Activated CD4-positive, alpha-beta memory T cell treated with anti-CD3 and anti-CD28 coated beads for 36 hours (primary cell): ENCODE data around the gene EHBP1. TPM values are rescaled to one million over a fixed set of nuclear protein-coding genes. Genes with fewer than 3 reads are reported as not detected.

Source experiments
- CTCF ChIA-PET: fragments of 350-600 bp; sonication (Branson Sonifier 250); formaldehyde crosslinking; loops from one replicate; lab custom pipeline; 2021; ENCODE audit warnings: antibody characterized with exemption, inconsistent platforms; lab: Charles Lee
- POLR2A ChIA-PET: fragments of 350-600 bp; sonication (Branson Sonifier 250); formaldehyde crosslinking; loops from one replicate; lab custom pipeline; 2021; ENCODE audit warnings: antibody characterized with exemption; lab: Charles Lee
- DNase-seq: peaks from one replicate; pipeline ENCODE4 v3.0.0-alpha.2; 2020
- H3K27ac Mint-ChIP-seq: one replicate; pipeline ENCODE4 v1.8.0; 2021; ENCODE audit warnings: mixed read lengths
- H3K27me3 Mint-ChIP-seq: one replicate; pipeline ENCODE4 v1.8.0; 2021; ENCODE audit warnings: mixed read lengths
- H3K36me3 Mint-ChIP-seq: one replicate; pipeline ENCODE4 v1.8.0; 2021; ENCODE audit warnings: mixed read lengths
- H3K4me1 Mint-ChIP-seq: one replicate; pipeline ENCODE4 v1.8.0; 2021; ENCODE audit warnings: low read depth, mixed read lengths
- H3K4me3 Mint-ChIP-seq: one replicate; pipeline ENCODE4 v1.8.0; 2021; ENCODE audit warnings: mild to moderate bottlenecking, mixed read lengths
- H3K9me3 Mint-ChIP-seq: one replicate; pipeline ENCODE4 v1.8.0; 2021; ENCODE audit warnings: mixed read lengths
- intact Hi-C: fragments of 100-400 bp; cut with micrococcal nuclease; formaldehyde crosslinking; loops from one replicate; pipeline ENCODE4 v1.15.1; 2023
- total RNA-seq, 2 experiments: library from RNA; stranded (reverse); gene quantifications; one replicate each; pipeline ENCODE4 v1.2.3, GENCODE V29; 2021

The EHBP1 gene
- total RNA-seq, 2 experiments from 2014 or later: 23.5 to 23.6 TPM

DNA sequence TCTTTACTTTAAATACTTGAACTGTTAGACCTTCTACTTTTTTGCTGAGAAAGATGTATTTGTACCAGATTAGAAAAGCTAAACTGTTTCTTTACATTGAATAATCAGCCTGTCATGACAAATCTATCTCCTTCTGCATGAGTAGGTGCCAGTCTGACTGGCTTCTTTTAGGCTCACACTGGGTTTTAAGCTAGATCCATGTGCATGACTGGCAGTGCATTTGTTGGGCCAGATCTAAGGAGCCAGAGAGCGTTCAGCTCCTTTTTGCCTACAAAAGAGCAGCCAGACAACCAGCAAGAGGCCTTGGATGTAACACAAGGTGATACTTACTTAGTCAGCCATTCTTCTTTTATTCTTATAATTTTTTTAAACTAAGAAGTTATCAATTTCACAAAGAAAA lies 263.2 kb downstream of the EHBP1 start:
- no peak overlapping the region for H3K27ac Mint-ChIP-seq
- ChIA-PET POLR2A (no interaction called here), CTCF (no interaction called here)
- intact Hi-C loops: no loop called here
- H3K36me3 Mint-ChIP-seq: no peaks in the 10 kb centered on the region
- DNase-seq: no peak
- no peaks in the 10 kb centered on the region for H3K4me1 Mint-ChIP-seq
- no peaks in the 10 kb centered on the region for H3K27me3 Mint-ChIP-seq
- no peaks in the 10 kb centered on the region for H3K9me3 Mint-ChIP-seq
- H3K4me3 Mint-ChIP-seq: no peak overlapping the region

DNA sequence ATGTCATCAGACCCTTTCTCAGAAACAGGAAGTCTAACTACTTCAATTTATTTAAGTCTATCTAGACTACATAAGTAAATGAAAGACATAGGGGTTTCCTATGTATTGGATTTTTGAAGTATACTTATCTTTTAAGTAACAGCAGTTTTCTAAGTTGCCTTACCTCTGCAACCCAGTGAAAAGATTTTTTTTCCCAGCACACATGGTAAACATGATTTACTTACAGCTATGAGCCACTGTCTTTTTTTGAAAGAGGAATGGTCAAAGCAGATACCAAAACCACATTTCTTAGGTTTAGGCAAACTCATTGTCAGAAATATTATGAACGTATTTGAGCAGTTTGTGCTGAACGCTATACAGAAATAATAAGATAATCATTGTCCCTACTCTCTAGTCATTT lies 266.4 kb downstream of the EHBP1 start:
- peaks cover 5% of the 10 kb centered on the region for H3K36me3 Mint-ChIP-seq
- intact Hi-C loops: no loop called here
- H3K4me3 Mint-ChIP-seq: no peak overlapping the region
- no peak for DNase-seq
- POLR2A ChIA-PET: no interaction called here
- no peaks in the 10 kb centered on the region for H3K9me3 Mint-ChIP-seq
- H3K27me3 Mint-ChIP-seq: no peaks in the 10 kb centered on the region
- no peaks in the 10 kb centered on the region for H3K4me1 Mint-ChIP-seq
- no peak overlapping the region for H3K27ac Mint-ChIP-seq
- CTCF ChIA-PET: no interaction called here

GRCh38 chr2:62972601-62973000 lies 267.1 kb downstream of the EHBP1 start:
- no peak for DNase-seq
- Mint-ChIP-seq H3K4me1 (no peaks in the 10 kb centered on the region), H3K4me3 (no peak overlapping the region), H3K36me3 (peaks cover 5% of the 10 kb centered on the region), H3K27ac (no peak overlapping the region), H3K9me3 (no peaks in the 10 kb centered on the region), H3K27me3 (no peaks in the 10 kb centered on the region)
- POLR2A ChIA-PET: no interaction called here
- intact Hi-C loops: no loop called here
- CTCF ChIA-PET: interaction anchor here (0.6 kb wide), 1 partner anchor 84 kb away, joined by 3 read pairs; no protein-coding TSS in a partner anchor

GRCh38 chr2:62974999-62975398 lies 269.5 kb downstream of the EHBP1 start:
- no peak overlapping the region for H3K27ac Mint-ChIP-seq
- no peaks in the 10 kb centered on the region for H3K4me1 Mint-ChIP-seq
- intact Hi-C loops: no loop called here
- no peak for DNase-seq
- peaks cover 5% of the 10 kb centered on the region for H3K36me3 Mint-ChIP-seq
- POLR2A ChIA-PET: no interaction called here
- H3K27me3 Mint-ChIP-seq: no peaks in the 10 kb centered on the region
- CTCF ChIA-PET: no interaction called here
- H3K4me3 Mint-ChIP-seq: no peak overlapping the region
- H3K9me3 Mint-ChIP-seq: no peaks in the 10 kb centered on the region

DNA sequence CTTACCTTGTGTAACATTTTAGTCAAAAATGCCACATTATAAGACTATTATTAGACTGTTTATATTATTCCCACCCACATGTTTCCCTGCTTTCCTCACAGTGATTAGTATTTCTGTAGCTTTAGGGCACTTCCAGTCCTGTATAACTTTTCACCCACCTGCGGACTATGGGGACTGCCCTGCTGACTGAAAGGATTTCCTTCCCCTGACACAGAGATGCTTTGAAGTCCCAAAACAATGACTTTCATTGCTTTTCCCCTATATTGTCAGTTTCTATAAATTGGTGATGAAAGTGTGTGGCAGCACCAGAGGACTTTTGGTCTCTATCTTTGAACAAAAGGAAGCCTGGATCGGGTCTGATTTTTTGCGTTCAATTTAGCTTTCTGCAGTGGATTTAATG lies 286.1 kb downstream of the EHBP1 start:
- Mint-ChIP-seq H3K4me1 (no peaks in the 10 kb centered on the region), H3K27me3 (no peaks in the 10 kb centered on the region)
- POLR2A ChIA-PET: no interaction called here

DNA sequence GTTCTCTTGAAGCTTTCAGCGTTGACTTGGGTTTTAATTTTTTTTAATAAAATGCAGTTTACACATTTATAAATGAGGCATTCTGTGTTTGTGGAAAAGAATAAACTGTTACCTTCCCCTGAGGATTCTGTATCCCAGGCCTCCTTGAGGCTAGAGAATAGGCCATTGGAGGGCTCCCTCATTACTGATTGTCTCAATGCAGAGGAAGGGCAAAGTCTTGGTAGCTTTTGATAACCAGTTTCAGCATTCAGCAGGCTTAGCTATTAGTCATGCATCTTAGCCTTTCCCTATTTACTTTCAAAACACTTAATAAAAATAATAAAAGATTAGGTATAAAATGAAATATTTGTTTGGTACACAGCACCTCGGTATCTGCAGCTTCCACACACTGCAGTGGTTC lies 287.0 kb downstream of the EHBP1 start:
- CTCF ChIA-PET: no interaction called here
- DNase-seq: no peak
- intact Hi-C loops: no loop called here
- Mint-ChIP-seq H3K4me3 (no peak overlapping the region), H3K27me3 (no peaks in the 10 kb centered on the region), H3K27ac (no peak overlapping the region), H3K36me3 (peaks cover 8% of the 10 kb centered on the region), H3K9me3 (no peaks in the 10 kb centered on the region), H3K4me1 (no peaks in the 10 kb centered on the region)
- POLR2A ChIA-PET: no interaction called here

More for the DNA sequence above, 286.1 kb downstream of the EHBP1 start:
- no peak for DNase-seq
- CTCF ChIA-PET: no interaction called here
- peaks cover 3% of the 10 kb centered on the region for H3K36me3 Mint-ChIP-seq
- intact Hi-C loops: no loop called here
- no peaks in the 10 kb centered on the region for H3K9me3 Mint-ChIP-seq
- H3K4me3 Mint-ChIP-seq: no peak overlapping the region
- no peak overlapping the region for H3K27ac Mint-ChIP-seq

DNA sequence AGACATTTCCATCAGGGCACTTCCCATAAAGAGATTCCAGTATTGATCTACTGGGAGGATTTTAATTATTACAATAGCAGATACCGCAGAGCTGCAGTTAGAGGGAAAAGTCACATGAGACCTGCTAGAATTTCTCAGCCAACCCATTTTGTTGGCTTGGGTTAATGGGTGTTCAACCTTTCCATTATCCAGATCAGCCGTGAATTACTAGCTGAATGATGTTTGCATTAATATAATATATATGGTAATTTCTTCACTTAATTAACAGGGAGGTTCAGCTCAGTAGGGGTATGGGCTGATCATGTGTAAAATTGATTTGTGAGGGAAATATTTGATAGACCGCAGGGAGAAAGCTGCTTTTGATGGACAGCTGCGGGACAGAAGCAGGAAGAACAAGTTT lies 288.7 kb downstream of the EHBP1 start:
- Mint-ChIP-seq H3K27me3 (no peaks in the 10 kb centered on the region), H3K4me3 (no peak overlapping the region), H3K9me3 (no peaks in the 10 kb centered on the region), H3K27ac (no peak overlapping the region), H3K36me3 (peaks cover 12% of the 10 kb centered on the region), H3K4me1 (no peaks in the 10 kb centered on the region)
- CTCF ChIA-PET: no interaction called here
- no peak for DNase-seq
- POLR2A ChIA-PET: no interaction called here
- intact Hi-C loops: no loop called here

DNA sequence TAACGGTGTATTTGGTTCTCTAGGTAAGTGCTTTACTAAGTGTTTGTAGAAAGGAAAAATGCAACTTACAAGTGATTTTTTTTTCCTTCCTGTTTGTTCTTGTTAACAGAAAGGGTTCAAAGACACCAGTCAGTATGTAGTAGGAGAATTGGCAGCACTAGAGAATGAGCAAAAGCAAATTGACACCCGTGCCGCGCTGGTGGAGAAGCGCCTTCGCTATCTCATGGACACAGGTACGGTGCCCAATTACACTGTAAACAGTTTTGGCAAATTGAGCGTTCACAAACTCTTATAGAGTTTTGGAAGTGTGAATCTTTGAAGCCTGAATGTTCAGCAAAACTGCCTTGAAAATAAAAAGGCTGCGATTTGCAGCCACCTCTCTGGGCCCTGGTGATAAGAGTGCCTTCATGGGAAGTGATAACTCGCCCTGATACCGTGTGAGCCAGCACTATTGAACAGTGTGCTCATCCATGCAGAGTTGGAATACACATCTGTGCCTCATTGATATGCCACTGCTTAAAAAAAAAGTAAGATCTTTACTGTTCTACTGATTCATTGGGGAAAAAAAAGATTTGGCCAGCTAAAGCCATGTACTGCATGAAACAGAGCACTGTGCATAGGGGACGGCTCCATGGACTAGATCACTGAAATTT lies 291.1 kb downstream of the EHBP1 start:
- H3K4me1 Mint-ChIP-seq: no peaks in the 10 kb centered on the region
- peaks cover 18% of the 10 kb centered on the region for H3K36me3 Mint-ChIP-seq
- H3K9me3 Mint-ChIP-seq: no peaks in the 10 kb centered on the region
- intact Hi-C loops: no loop called here
- DNase-seq: no peak
- POLR2A ChIA-PET: no interaction called here
- CTCF ChIA-PET: no interaction called here
- no peak overlapping the region for H3K4me3 Mint-ChIP-seq
- no peak overlapping the region for H3K27ac Mint-ChIP-seq
- H3K27me3 Mint-ChIP-seq: no peaks in the 10 kb centered on the region

DNA sequence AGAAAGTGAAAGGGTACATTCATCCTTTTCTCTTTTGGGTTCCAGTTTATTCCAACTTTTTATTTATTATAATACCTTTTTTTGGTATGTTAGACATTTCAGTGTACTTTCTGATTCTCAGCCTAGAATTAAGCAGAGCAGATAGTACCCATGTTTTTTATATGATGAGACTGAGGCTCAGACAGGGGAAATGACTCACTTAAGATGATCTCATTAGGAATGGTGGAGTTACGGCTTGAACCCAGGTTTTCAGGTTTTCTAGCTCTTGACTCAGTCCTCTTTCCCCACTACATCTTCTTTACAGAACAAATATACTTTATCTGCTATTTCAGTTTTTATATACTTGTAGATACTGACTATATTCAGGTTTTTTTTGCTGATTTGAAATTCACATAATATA lies 293.4 kb downstream of the EHBP1 start:
- ChIA-PET POLR2A (no interaction called here), CTCF (no interaction called here)
- Mint-ChIP-seq H3K9me3 (no peaks in the 10 kb centered on the region), H3K4me3 (no peak overlapping the region), H3K36me3 (peaks cover 16% of the 10 kb centered on the region), H3K27me3 (no peaks in the 10 kb centered on the region), H3K4me1 (no peaks in the 10 kb centered on the region), H3K27ac (no peak overlapping the region)
- no peak for DNase-seq
- intact Hi-C loops: no loop called here

DNA sequence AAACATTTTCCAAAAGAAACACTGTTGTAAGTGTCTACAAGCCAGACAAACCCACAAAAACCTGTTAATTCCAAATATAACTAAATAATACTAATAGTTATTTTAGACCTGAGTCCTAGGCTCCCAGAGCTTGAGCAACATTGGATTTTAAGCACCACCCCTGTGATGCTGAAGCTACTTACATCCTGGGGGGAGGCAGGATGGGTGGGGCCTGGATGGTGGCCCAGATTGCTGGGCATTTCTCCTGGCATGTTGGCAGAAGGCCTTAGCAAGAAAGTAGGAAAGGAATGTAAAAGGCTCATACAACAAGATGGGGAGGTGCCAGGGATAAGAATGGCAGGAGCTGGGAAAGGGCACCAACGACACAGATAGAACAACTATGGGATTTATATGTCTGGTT lies 294.4 kb downstream of the EHBP1 start:
- CTCF ChIA-PET: no interaction called here
- POLR2A ChIA-PET: no interaction called here
- Mint-ChIP-seq H3K9me3 (no peaks in the 10 kb centered on the region), H3K36me3 (peaks cover 15% of the 10 kb centered on the region), H3K27ac (no peak overlapping the region), H3K4me3 (no peak overlapping the region), H3K27me3 (no peaks in the 10 kb centered on the region), H3K4me1 (no peaks in the 10 kb centered on the region)
- no peak for DNase-seq
- intact Hi-C loops: no loop called here

DNA sequence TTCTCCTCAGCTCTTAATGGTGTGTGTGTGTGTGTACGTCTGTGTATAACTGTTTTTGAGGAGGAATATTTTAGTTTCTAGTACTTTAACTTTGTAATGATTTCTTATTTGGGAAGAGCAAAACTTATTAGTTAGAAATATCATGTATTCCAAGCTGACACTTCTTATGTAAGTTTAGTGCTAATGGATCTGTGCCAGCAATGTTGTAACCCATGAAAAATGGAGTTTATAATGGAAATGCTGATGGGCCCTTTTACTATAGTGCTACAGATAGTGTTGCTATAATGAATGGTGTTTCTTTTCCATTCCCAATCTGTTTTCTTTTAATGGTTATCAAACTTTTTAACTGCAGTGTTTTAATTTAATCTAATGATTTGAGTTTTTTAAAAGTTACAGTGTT lies 295.3 kb downstream of the EHBP1 start:
- CTCF ChIA-PET: no interaction called here
- no peak for DNase-seq
- POLR2A ChIA-PET: no interaction called here
- Mint-ChIP-seq H3K9me3 (no peaks in the 10 kb centered on the region), H3K27me3 (no peaks in the 10 kb centered on the region), H3K4me1 (no peaks in the 10 kb centered on the region), H3K27ac (no peak overlapping the region), H3K4me3 (no peak overlapping the region), H3K36me3 (peaks cover 15% of the 10 kb centered on the region)
- intact Hi-C loops: no loop called here

GRCh38 chr2:63001576-63001975 lies 296.1 kb downstream of the EHBP1 start:
- CTCF ChIA-PET: no interaction called here
- no peak overlapping the region for H3K4me3 Mint-ChIP-seq

DNA sequence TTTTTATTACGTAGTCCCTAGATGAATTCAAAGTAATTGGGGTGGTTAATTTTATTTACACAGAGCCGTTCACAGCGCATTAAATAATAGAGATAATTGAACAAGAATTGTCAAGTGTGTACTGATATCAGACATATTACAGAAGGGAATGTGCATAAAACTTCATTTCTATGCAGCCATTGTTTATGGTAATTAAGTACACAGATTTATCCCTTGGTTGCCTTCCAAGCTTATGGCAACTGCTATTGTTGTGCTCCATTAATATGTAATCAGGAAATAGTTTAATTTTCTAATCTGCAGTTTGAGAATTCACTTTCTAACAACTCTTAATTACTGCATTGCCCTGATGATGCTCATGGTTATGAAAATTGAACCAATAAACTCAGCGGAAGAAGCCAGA lies 297.8 kb downstream of the EHBP1 start:
- H3K4me3 Mint-ChIP-seq: no peak overlapping the region
- H3K27ac Mint-ChIP-seq: no peak overlapping the region
- H3K27me3 Mint-ChIP-seq: no peaks in the 10 kb centered on the region
- H3K9me3 Mint-ChIP-seq: no peaks in the 10 kb centered on the region
- no peak for DNase-seq
- H3K4me1 Mint-ChIP-seq: no peaks in the 10 kb centered on the region
- ChIA-PET POLR2A (no interaction called here), CTCF (no interaction called here)
- intact Hi-C loops: no loop called here
- peaks cover 9% of the 10 kb centered on the region for H3K36me3 Mint-ChIP-seq

More at GRCh38 chr2:63001576-63001975, 296.1 kb downstream of the EHBP1 start:
- Mint-ChIP-seq H3K27ac (no peak overlapping the region), H3K27me3 (no peaks in the 10 kb centered on the region), H3K36me3 (peaks cover 15% of the 10 kb centered on the region), H3K4me1 (no peaks in the 10 kb centered on the region), H3K9me3 (no peaks in the 10 kb centered on the region)
- intact Hi-C loops: no loop called here
- POLR2A ChIA-PET: no interaction called here
- no peak for DNase-seq
